Colon (tissue), 2 donors: ENCODE data around the gene HNRNPC.
"Not testable (repeated sequence)": the region's sequence is repeated elsewhere in the genome, so short reads cannot be mapped to it uniquely, and the experiment has no call there.

ENCODE experiments used
- FAIRE-seq: peaks from 2 replicates; lab custom pipeline; 2012; peaks lifted over from hg19 to GRCh38; lab: Jason Lieb, UNC
- donor health status: control.
- donor health status: control.

The HNRNPC gene

GRCh38 chr14:21269252-21270046 lies at the start of gene HNRNPC:
TSS of gene HNRNPC (minus strand) at chr14:21269442. CDS start at chr14:21234193, 35,249 bp downstream.
- peak; percentile 95 for FAIRE-seq

GRCh38 chr14:21317398-21317797 lies 48.2 kb upstream of the HNRNPC start:
- no peak for FAIRE-seq

GRCh38 chr14:21313512-21313911 lies 44.3 kb upstream of the HNRNPC start:
- FAIRE-seq: no peak

- FAIRE-seq: no peak
Observed at GRCh38 chr14:21311614-21312013, 42.4 kb upstream of the HNRNPC start.

- no peak for FAIRE-seq
Observed at GRCh38 chr14:21309956-21310355, 40.7 kb upstream of the HNRNPC start.

- no peak for FAIRE-seq
Observed at GRCh38 chr14:21309238-21309636, 40.0 kb upstream of the HNRNPC start.

- peak; percentile 94 for FAIRE-seq
Observed at GRCh38 chr14:21308479-21309237, 39.4 kb upstream of the HNRNPC start.

- FAIRE-seq: no peak
Observed at GRCh38 chr14:21308132-21308478, 38.9 kb upstream of the HNRNPC start.

GRCh38 chr14:21307637-21308036 lies 38.4 kb upstream of the HNRNPC start:
- no peak for FAIRE-seq

GRCh38 chr14:21302836-21303140 lies 33.5 kb upstream of the HNRNPC start:
- not testable (repeated sequence) for FAIRE-seq

GRCh38 chr14:21302013-21302835 lies 33.0 kb upstream of the HNRNPC start:
- FAIRE-seq: no peak

GRCh38 chr14:21300892-21301291 lies 31.6 kb upstream of the HNRNPC start:
- FAIRE-seq: no peak

GRCh38 chr14:21299562-21300130 lies 30.4 kb upstream of the HNRNPC start:
- FAIRE-seq: no peak

GRCh38 chr14:21298358-21298757 lies 29.1 kb upstream of the HNRNPC start:
- no peak for FAIRE-seq

- FAIRE-seq: not testable (repeated sequence)
Observed at GRCh38 chr14:21294026-21294425, 24.8 kb upstream of the HNRNPC start.

- FAIRE-seq: no peak
Observed at GRCh38 chr14:21287168-21287567, 17.9 kb upstream of the HNRNPC start.

GRCh38 chr14:21286516-21286915 lies 17.3 kb upstream of the HNRNPC start:
- FAIRE-seq: not testable (repeated sequence)

- not testable (repeated sequence) for FAIRE-seq
Observed at GRCh38 chr14:21281917-21282316, 12.7 kb upstream of the HNRNPC start.

- FAIRE-seq: no peak
Observed at GRCh38 chr14:21279783-21280182, 10.5 kb upstream of the HNRNPC start, which contains the start of gene RPGRIP1. TSS of gene RPGRIP1 (plus strand) at chr14:21280083. CDS start at chr14:21287977, 7,894 bp downstream.

GRCh38 chr14:21278632-21279031 lies 9.4 kb upstream of the HNRNPC start:
- FAIRE-seq: no peak

GRCh38 chr14:21275261-21275858 lies 6.1 kb upstream of the HNRNPC start:
- FAIRE-seq: no peak

GRCh38 chr14:21272661-21273060 lies 3.4 kb upstream of the HNRNPC start:
- not testable (repeated sequence) for FAIRE-seq
